Esophagus muscularis mucosa (tissue), 4 donors: ENCODE results near the gene CENPX. TPM values are rescaled to one million over a fixed set of nuclear protein-coding genes. Genes with fewer than 3 reads are reported as not detected.
"Not testable (repeated sequence)": the region's sequence is repeated elsewhere in the genome, so short reads cannot be mapped to it uniquely, and the experiment has no call there.

Source experiments
- DNase-seq: peaks from one replicate; pipeline ENCODE4 v3.0.0-alpha.2; 2017; ENCODE audit errors: extremely low spot score
- H3K27ac ChIP-seq, 4 donors: fragments of 200-600 bp; sonication (generic); replicated peaks in 1 of 4; 1 replicate in 3 of 4; 2 replicates in 1 of 4; pipeline ENCODE4 v1.5.1; 2016 to 2019; ENCODE audit warnings: mild to moderate bottlenecking in 1 of 4
- H3K27me3 ChIP-seq, 4 donors: fragments of 200-600 bp; sonication (generic); one replicate each; pipeline versions ENCODE4 v1.5.1 to v1.6.0; 2016 to 2019
- H3K36me3 ChIP-seq, 4 donors: fragments of 200-600 bp; sonication (generic); one replicate each; pipeline ENCODE4 v1.5.1; 2016 to 2019
- H3K4me1 ChIP-seq, 4 donors: fragments of 200-600 bp; sonication (generic); one replicate each; pipeline ENCODE4 v1.5.1; 2016 to 2019
- H3K4me3 ChIP-seq, 4 donors: fragments of 200-600 bp; sonication (generic); 1 replicate in 2 of 4; 2 replicates in 2 of 4; pipeline ENCODE4 v1.5.1; 2016 to 2019; ENCODE audit warnings: mild to moderate bottlenecking in 4 of 4, moderate library complexity in 1 of 4
- H3K9me3 ChIP-seq, 4 donors: fragments of 200-600 bp; sonication (generic); 1 replicate in 3 of 4; 2 replicates in 1 of 4; pipeline ENCODE4 v1.5.1; 2016 to 2019
- EP300 ChIP-seq: sonication (generic); formaldehyde crosslinking; IDR thresholded peaks from one replicate; pipeline ENCODE4 v1.6.1; 2017; ENCODE audit warnings: antibody characterized with exemption
- POLR2A ChIP-seq: fragments of 450-650 bp; IDR thresholded peaks from one replicate; pipeline ENCODE4 v1.6.1; 2017; ENCODE audit warnings: antibody characterized with exemption, moderate library complexity, mild to moderate bottlenecking, low read depth
- POLR2AphosphoS5 ChIP-seq, 2 donors: sonication (generic); formaldehyde crosslinking; IDR thresholded peaks; one replicate each; pipeline ENCODE4 v1.6.1; 2017; ENCODE audit warnings: antibody characterized with exemption in 2 of 2
- WGBS: methylation state at CpG from one replicate; pipeline ENCODE4 v1.1.5; 2018; 5-methylcytosine and 5-hydroxymethylcytosine counted together
- intact Hi-C: fragments of 100-400 bp; cut with DNase I; formaldehyde crosslinking; loops from one replicate; pipeline ENCODE4 v1.15.1; 2023
- total RNA-seq, 4 donors: library from RNA; depleted of rRNA; stranded (reverse); fragments of >200 nt; gene quantifications; one replicate each; pipeline versions ENCODE4 v1.1.0 to v1.2.1, GENCODE V29; 2016
- TF ChIP-seq, protein P1 (sequence below), 3 experiments: fragments of 200-600 bp in 2 of 3; fragments of 450-650 bp in 1 of 3; sonication (generic) in 2 of 3; IDR thresholded peaks; one replicate each; pipeline ENCODE4 v1.5.1; 2017 to 2019; ENCODE audit warnings: antibody characterized with exemption in 3 of 3, mild to moderate bottlenecking in 2 of 3, moderate library complexity in 1 of 3

Gene CENPX
- total RNA-seq, 4 donors from 2014 or later = 62.5 to 109 (median 95.5) TPM

GRCh38 chr17:81986606-81987005 is 36.1 kb downstream of the CENPX start:
- H3K36me3 ChIP-seq = peaks cover 24 to 77% (median 49%) of the 10 kb centered on the region in 4 donors
- H3K27ac ChIP-seq = no peak overlapping the region
- H3K9me3 ChIP-seq = no peaks in the 10 kb centered on the region
- no peaks in the 10 kb centered on the region for H3K27me3 ChIP-seq
- no peak for TF ChIP-seq EP300
- TF ChIP-seq, protein P1, sequence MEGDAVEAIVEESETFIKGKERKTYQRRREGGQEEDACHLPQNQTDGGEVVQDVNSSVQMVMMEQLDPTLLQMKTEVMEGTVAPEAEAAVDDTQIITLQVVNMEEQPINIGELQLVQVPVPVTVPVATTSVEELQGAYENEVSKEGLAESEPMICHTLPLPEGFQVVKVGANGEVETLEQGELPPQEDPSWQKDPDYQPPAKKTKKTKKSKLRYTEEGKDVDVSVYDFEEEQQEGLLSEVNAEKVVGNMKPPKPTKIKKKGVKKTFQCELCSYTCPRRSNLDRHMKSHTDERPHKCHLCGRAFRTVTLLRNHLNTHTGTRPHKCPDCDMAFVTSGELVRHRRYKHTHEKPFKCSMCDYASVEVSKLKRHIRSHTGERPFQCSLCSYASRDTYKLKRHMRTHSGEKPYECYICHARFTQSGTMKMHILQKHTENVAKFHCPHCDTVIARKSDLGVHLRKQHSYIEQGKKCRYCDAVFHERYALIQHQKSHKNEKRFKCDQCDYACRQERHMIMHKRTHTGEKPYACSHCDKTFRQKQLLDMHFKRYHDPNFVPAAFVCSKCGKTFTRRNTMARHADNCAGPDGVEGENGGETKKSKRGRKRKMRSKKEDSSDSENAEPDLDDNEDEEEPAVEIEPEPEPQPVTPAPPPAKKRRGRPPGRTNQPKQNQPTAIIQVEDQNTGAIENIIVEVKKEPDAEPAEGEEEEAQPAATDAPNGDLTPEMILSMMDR (IDR thresholded peaks at IDR 0.05) = no peak
- no peak for TF ChIP-seq POLR2AphosphoS5 (IDR thresholded peaks at IDR 0.05)
- no peak for TF ChIP-seq POLR2A
- DNase-seq = no peak
- WGBS = 95% methylated on average over 26 of the region's 26 CpGs
- no peak overlapping the region for H3K4me3 ChIP-seq
- intact Hi-C loops = no loop called here
- H3K4me1 ChIP-seq = peaks cover 6 to 9% (median 8%) of the 10 kb centered on the region in 4 donors

DNA sequence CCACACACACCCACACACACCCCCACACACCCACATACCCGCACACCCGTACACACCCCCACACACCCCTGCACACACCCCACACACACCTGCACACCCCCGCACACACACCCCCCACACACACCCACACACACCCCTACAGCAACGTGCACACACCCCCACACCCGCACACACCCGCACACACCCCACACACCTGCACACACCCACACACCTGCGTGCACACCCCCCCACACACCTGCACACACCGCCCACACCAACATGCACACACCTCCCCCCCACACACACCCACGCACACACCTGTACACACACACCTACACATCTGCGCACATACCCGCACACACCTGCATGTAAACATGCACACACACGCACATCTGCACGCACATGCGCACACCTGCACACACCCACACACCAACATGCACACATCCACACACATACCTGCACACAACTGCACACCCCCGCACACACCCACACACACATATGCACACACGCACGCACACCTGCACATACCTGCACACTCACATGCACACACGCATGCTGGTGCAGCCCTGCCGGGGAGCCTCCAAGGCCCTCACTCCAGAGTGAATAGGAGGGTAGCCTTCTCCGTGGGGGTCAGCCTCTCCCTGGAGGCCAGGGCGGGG is 37.8 kb downstream of the CENPX start:
- TF ChIP-seq, protein P1 (IDR thresholded peaks at IDR 0.05) = no peak
- TF ChIP-seq POLR2AphosphoS5 (IDR thresholded peaks at IDR 0.05) (no peak), POLR2A (no peak), EP300 (no peak)
- Histone ChIP-seq H3K36me3 (peaks cover 24 to 80% (median 53%) of the 10 kb centered on the region in 4 donors), H3K27ac (no peak overlapping the region), H3K4me1 (no peaks in the 10 kb centered on the region), H3K9me3 (no peaks in the 10 kb centered on the region), H3K27me3 (no peaks in the 10 kb centered on the region), H3K4me3 (no peak overlapping the region)
- intact Hi-C loops = no loop called here
- DNase-seq = no peak
- 85% methylated on average over 19 of the region's 21 CpGs for WGBS

- H3K4me3 ChIP-seq = no peak overlapping the region
- no peaks in the 10 kb centered on the region for H3K9me3 ChIP-seq
- 95% methylated on average over 21 of the region's 26 CpGs for WGBS
- TF ChIP-seq, protein P1 (IDR thresholded peaks at IDR 0.05) = no peak
- no peak for TF ChIP-seq POLR2A
- TF ChIP-seq EP300 = no peak
- TF ChIP-seq POLR2AphosphoS5 (IDR thresholded peaks at IDR 0.05) = no peak
- no peaks in the 10 kb centered on the region for H3K27me3 ChIP-seq
- H3K36me3 ChIP-seq = peaks cover 24 to 79% (median 59%) of the 10 kb centered on the region in 4 donors
- DNase-seq = no peak
- H3K4me1 ChIP-seq = peaks cover under 1 to 5% (median 3%) of the 10 kb centered on the region in 4 donors
- no peak overlapping the region for H3K27ac ChIP-seq
- intact Hi-C loops = no loop called here
These were observed 38.9 kb downstream of the CENPX start for GRCh38 chr17:81983639-81984373.

GRCh38 chr17:81983011-81983638 is 39.6 kb downstream of the CENPX start:
- Histone ChIP-seq H3K4me1 (peaks cover 7 to 12% (median 10%) of the 10 kb centered on the region in 4 donors), H3K9me3 (no peaks in the 10 kb centered on the region), H3K36me3 (peaks cover 24 to 76% (median 59%) of the 10 kb centered on the region in 4 donors), H3K27me3 (no peaks in the 10 kb centered on the region), H3K27ac (no peak overlapping the region), H3K4me3 (no peak overlapping the region)
- TF ChIP-seq EP300 = no peak
- WGBS = 95% methylated on average over 20 of the region's 35 CpGs
- intact Hi-C loops = no loop called here
- no peak for DNase-seq

GRCh38 chr17:81981511-81981910 is 41.2 kb downstream of the CENPX start:
- H3K27ac ChIP-seq, DNase-seq, H3K4me3 ChIP-seq, H3K9me3 ChIP-seq, H3K27me3 ChIP-seq, intact Hi-C loops: not testable (repeated sequence)
- Histone ChIP-seq H3K4me1 (peaks cover 11 to 23% (median 18%) of the 10 kb centered on the region in 4 donors), H3K36me3 (peaks cover 21 to 62% (median 49%) of the 10 kb centered on the region in 4 donors)
- 97% methylated on average over 12 of the region's 12 CpGs for WGBS
